ENCODE results near the gene COL25A1.

DNA sequence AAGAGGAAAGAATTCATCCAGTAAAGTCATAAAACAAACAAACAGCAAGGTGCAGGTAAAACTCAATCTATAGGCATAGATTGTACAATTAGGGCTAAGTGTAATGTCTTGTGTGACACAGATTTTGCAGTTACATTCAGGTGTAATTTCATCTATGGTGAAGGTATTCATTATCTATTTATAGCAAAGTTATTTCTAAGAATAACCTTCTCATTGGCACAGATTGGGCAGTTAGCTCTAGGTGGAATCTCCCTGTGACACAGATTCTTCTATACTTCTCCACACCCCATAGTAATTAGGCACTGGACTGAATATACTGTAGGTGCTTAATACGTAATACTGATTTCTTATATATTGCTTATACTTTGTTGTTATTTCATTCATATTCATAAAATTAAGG is 66.8 kb downstream of the COL25A1 start:
- TF ChIP-seq, protein P1, sequence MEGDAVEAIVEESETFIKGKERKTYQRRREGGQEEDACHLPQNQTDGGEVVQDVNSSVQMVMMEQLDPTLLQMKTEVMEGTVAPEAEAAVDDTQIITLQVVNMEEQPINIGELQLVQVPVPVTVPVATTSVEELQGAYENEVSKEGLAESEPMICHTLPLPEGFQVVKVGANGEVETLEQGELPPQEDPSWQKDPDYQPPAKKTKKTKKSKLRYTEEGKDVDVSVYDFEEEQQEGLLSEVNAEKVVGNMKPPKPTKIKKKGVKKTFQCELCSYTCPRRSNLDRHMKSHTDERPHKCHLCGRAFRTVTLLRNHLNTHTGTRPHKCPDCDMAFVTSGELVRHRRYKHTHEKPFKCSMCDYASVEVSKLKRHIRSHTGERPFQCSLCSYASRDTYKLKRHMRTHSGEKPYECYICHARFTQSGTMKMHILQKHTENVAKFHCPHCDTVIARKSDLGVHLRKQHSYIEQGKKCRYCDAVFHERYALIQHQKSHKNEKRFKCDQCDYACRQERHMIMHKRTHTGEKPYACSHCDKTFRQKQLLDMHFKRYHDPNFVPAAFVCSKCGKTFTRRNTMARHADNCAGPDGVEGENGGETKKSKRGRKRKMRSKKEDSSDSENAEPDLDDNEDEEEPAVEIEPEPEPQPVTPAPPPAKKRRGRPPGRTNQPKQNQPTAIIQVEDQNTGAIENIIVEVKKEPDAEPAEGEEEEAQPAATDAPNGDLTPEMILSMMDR (IDR thresholded peaks at IDR 0.05; ENCODE audit: low read depth, low read length) = no peak
- TF ChIP-seq, protein P2, sequence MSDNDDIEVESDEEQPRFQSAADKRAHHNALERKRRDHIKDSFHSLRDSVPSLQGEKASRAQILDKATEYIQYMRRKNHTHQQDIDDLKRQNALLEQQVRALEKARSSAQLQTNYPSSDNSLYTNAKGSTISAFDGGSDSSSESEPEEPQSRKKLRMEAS (IDR thresholded peaks at IDR 0.05; ENCODE audit: low read depth, low read length) = no peak
- no peak for TF ChIP-seq POLR2A (IDR thresholded peaks at IDR 0.05; ENCODE audit: extremely low read depth, insufficient read length)
- TF ChIP-seq MYC (IDR thresholded peaks at IDR 0.05; ENCODE audit: low read depth, low read length) = no peak

All from NB4 (cell line).